ENCODE measurements around the gene LAMA4. TPM values are rescaled to one million over a fixed set of nuclear protein-coding genes. Genes with fewer than 3 reads are reported as not detected.

LAMA4 gene
- total RNA-seq, 1 donor from 2014 or later, result 44.8 TPM

GRCh38 chr6:112207776-112208175, 46.6 kb downstream of the LAMA4 start:
- no peak overlapping the region for H3K27ac Mint-ChIP-seq
- no peak for DNase-seq (ENCODE audit: extremely low spot score, unreplicated experiment)
- H3K27me3 Mint-ChIP-seq, result peaks cover 10% of the 10 kb centered on the region
- no peak overlapping the region for H3K4me3 Mint-ChIP-seq
- TF ChIP-seq CTCF (conservative IDR thresholded peaks at IDR 0.05), result no peak
- H3K9me3 Mint-ChIP-seq, result peaks cover 5% of the 10 kb centered on the region
- H3K4me1 Mint-ChIP-seq (ENCODE audit: unreplicated experiment), result peaks cover 6% of the 10 kb centered on the region
- peaks cover 22% of the 10 kb centered on the region for H3K36me3 Mint-ChIP-seq

- Mint-ChIP-seq H3K27me3 (peaks cover 10% of the 10 kb centered on the region), H3K36me3 (peaks cover 22% of the 10 kb centered on the region), H3K4me3 (no peak overlapping the region), H3K9me3 (peaks cover 5% of the 10 kb centered on the region), H3K4me1 (ENCODE audit: unreplicated experiment) (peaks cover 9% of the 10 kb centered on the region), H3K27ac (no peak overlapping the region)
- no peak for TF ChIP-seq CTCF (conservative IDR thresholded peaks at IDR 0.05)
- DNase-seq (ENCODE audit: extremely low spot score, unreplicated experiment), result no peak
These were observed 47.2 kb downstream of the LAMA4 start for GRCh38 chr6:112207131-112207530.

- DNase-seq (ENCODE audit: extremely low spot score, unreplicated experiment), result no peak
- peaks cover 3% of the 10 kb centered on the region for H3K27me3 Mint-ChIP-seq
- H3K4me1 Mint-ChIP-seq (ENCODE audit: unreplicated experiment), result peaks cover 9% of the 10 kb centered on the region
- H3K36me3 Mint-ChIP-seq, result peaks cover 15% of the 10 kb centered on the region
- H3K9me3 Mint-ChIP-seq, result peaks cover 5% of the 10 kb centered on the region
- no peak overlapping the region for H3K4me3 Mint-ChIP-seq
- TF ChIP-seq CTCF (conservative IDR thresholded peaks at IDR 0.05), result no peak
- no peak overlapping the region for H3K27ac Mint-ChIP-seq
These were observed 48.3 kb downstream of the LAMA4 start for GRCh38 chr6:112206110-112206458.

GRCh38 chr6:112205427-112206109, 48.8 kb downstream of the LAMA4 start:
- peaks cover 15% of the 10 kb centered on the region for H3K36me3 Mint-ChIP-seq
- peaks cover 9% of the 10 kb centered on the region for H3K4me1 Mint-ChIP-seq (ENCODE audit: unreplicated experiment)
- no peak overlapping the region for H3K4me3 Mint-ChIP-seq
- H3K27ac Mint-ChIP-seq, result no peak overlapping the region
- no peak for DNase-seq (ENCODE audit: extremely low spot score, unreplicated experiment)
- H3K9me3 Mint-ChIP-seq, result peaks cover 5% of the 10 kb centered on the region
- peaks cover 3% of the 10 kb centered on the region for H3K27me3 Mint-ChIP-seq
- TF ChIP-seq CTCF (conservative IDR thresholded peaks at IDR 0.05), result no peak

GRCh38 chr6:112204350-112204706, 50.0 kb downstream of the LAMA4 start:
- Mint-ChIP-seq H3K4me1 (ENCODE audit: unreplicated experiment) (peaks cover 9% of the 10 kb centered on the region), H3K9me3 (peaks cover 9% of the 10 kb centered on the region), H3K27me3 (peaks cover 3% of the 10 kb centered on the region), H3K27ac (no peak overlapping the region), H3K4me3 (no peak overlapping the region), H3K36me3 (peaks cover 19% of the 10 kb centered on the region)
- DNase-seq (ENCODE audit: extremely low spot score, unreplicated experiment), result no peak
- TF ChIP-seq CTCF (conservative IDR thresholded peaks at IDR 0.05), result no peak
